Gastrocnemius medialis (tissue), 4 donors: ENCODE measurements around the gene SMYD3. TPM values are rescaled to one million over a fixed set of nuclear protein-coding genes. Genes with fewer than 3 reads are reported as not detected.

Source experiments
- ATAC-seq, 2 donors: fragments of 150-250 bp; one replicate each; pipeline ENCODE4 v1.9.1; 2016
- DNase-seq, 2 donors: peaks; one replicate each; pipeline ENCODE4 v3.0.0-alpha.2; 2019
- H3K27ac ChIP-seq, 4 donors: fragments of 200-600 bp; sonication (generic); 1 replicate in 1 of 4; 2 replicates in 3 of 4; pipeline ENCODE4 v1.5.1; 2016 to 2018; ENCODE audit warnings: mild to moderate bottlenecking in 2 of 4, moderate library complexity in 1 of 4
- H3K27me3 ChIP-seq, 3 donors: fragments of 200-600 bp; sonication (generic) in 2 of 3; 1 replicate in 1 of 3; 2 replicates in 2 of 3; pipeline versions ENCODE4 v1.5.1 to v1.6.0; 2016 to 2019; ENCODE audit warnings: mild to moderate bottlenecking in 1 of 3, moderate library complexity in 1 of 3
- H3K36me3 ChIP-seq, 2 donors: fragments of 200-600 bp; sonication (generic) in 1 of 2; one replicate each; pipeline ENCODE4 v1.5.1; 2017 to 2018
- H3K4me1 ChIP-seq, 2 donors: fragments of 200-600 bp; sonication (generic) in 1 of 2; one replicate each; pipeline ENCODE4 v1.5.1; 2016 to 2017; ENCODE audit warnings: mild to moderate bottlenecking in 2 of 2
- H3K4me3 ChIP-seq, 4 donors: fragments of 200-600 bp; sonication (generic) in 3 of 4; 1 replicate in 1 of 4; 2 replicates in 3 of 4; pipeline ENCODE4 v1.5.1; 2016 to 2019; ENCODE audit warnings: mild to moderate bottlenecking in 2 of 4
- H3K9me3 ChIP-seq, 3 donors: fragments of 200-600 bp; sonication (generic) in 2 of 3; 1 replicate in 1 of 3; 2 replicates in 2 of 3; pipeline ENCODE4 v1.5.1; 2016 to 2019
- POLR2A ChIP-seq, 2 donors: fragments of 450-650 bp; IDR thresholded peaks; one replicate each; pipeline ENCODE4 v1.6.1; 2017; ENCODE audit warnings: antibody characterized with exemption in 2 of 2, mild to moderate bottlenecking in 2 of 2, moderate library complexity in 2 of 2
- in situ Hi-C, 4 donors: fragments of 200-750 bp; cut with MboI; loops; one replicate each; pipeline versions ENCODE4 v1.15.0 to v1.8.0; 2017; ENCODE audit warnings: low sequenced_read_pairs in 4 of 4
- intact Hi-C: fragments of 100-400 bp; cut with DNase I; formaldehyde crosslinking; loops from one replicate; pipeline ENCODE4 v1.15.1; 2023; ENCODE audit warnings: low total_unique reads
- total RNA-seq, 4 donors: library from RNA; depleted of rRNA; stranded (reverse); fragments of >200 nt; gene quantifications; one replicate each; pipeline versions ENCODE4 v1.1.0 to v1.2.3, GENCODE V29; 2016
- TF ChIP-seq, protein P1 (sequence below), 5 experiments: fragments of 450-650 bp in 3 of 5; fragments of 200-600 bp in 2 of 5; sonication (generic) in 2 of 5; IDR thresholded peaks in 4 of 5; conservative IDR thresholded peaks in 1 of 5; 1 replicate in 4 of 5; 2 replicates in 1 of 5; pipeline ENCODE4 v1.5.1; 2016 to 2019; ENCODE audit warnings: antibody characterized with exemption in 5 of 5, mild to moderate bottlenecking in 3 of 5, moderate library complexity in 3 of 5

Gene SMYD3
- total RNA-seq, 4 donors from 2014 or later, result 4.4 to 10.3 (median 6.3) TPM

GRCh38 chr1:246306415-246307037, 200.6 kb downstream of the SMYD3 start:
- Histone ChIP-seq H3K9me3 (no peaks in the 10 kb centered on the region), H3K4me1 (no peaks in the 10 kb centered on the region), H3K36me3 (no peaks in the 10 kb centered on the region), H3K27me3 (no peaks in the 10 kb centered on the region), H3K27ac (no peak overlapping the region), H3K4me3 (no peak overlapping the region)
- DNase-seq (no peak), ATAC-seq (no peak)
- in situ Hi-C loops (no loop called here), intact Hi-C loops (no loop called here)
- TF ChIP-seq POLR2A (IDR thresholded peaks at IDR 0.05), result no peak
- TF ChIP-seq, protein P1, sequence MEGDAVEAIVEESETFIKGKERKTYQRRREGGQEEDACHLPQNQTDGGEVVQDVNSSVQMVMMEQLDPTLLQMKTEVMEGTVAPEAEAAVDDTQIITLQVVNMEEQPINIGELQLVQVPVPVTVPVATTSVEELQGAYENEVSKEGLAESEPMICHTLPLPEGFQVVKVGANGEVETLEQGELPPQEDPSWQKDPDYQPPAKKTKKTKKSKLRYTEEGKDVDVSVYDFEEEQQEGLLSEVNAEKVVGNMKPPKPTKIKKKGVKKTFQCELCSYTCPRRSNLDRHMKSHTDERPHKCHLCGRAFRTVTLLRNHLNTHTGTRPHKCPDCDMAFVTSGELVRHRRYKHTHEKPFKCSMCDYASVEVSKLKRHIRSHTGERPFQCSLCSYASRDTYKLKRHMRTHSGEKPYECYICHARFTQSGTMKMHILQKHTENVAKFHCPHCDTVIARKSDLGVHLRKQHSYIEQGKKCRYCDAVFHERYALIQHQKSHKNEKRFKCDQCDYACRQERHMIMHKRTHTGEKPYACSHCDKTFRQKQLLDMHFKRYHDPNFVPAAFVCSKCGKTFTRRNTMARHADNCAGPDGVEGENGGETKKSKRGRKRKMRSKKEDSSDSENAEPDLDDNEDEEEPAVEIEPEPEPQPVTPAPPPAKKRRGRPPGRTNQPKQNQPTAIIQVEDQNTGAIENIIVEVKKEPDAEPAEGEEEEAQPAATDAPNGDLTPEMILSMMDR (IDR thresholded peaks at IDR 0.05 in 4 of 5, conservative IDR thresholded peaks at IDR 0.05 in 1 of 5), result no peak

GRCh38 chr1:246304484-246305259, 202.4 kb downstream of the SMYD3 start:
- in situ Hi-C loops, result no loop called here

DNA sequence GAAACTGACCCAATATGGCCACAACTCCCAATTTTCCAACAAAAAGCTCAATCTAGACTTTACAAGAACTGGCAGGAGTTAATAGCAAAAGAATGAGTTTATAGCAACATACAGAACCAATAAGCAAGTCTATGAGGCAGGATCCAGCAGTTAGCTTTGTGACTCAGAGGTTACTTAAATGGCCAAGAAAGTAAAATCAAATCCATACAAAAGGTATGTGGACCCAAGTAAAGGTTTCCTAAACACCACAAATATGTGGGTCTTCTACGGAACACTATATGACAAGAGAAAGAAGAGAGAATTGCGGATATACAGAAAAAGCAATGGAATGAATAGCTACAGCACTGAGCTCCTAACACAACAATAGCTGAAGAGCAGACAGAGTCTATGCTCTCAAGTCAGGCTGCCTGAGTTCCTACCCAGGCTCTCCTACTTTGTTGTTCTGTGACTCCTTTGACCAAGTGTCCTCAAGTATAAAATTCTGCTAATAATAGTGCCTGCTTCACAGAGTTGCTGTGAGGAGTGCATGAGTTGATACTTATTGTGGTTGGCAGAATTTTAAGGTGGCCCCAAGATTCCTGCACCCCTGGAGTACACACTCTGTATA, 204.3 kb downstream of the SMYD3 start:
- no peak for ATAC-seq
- intact Hi-C loops (no loop called here), in situ Hi-C loops (no loop called here)
- no peak for DNase-seq
- Histone ChIP-seq H3K9me3 (no peaks in the 10 kb centered on the region), H3K27me3 (no peaks in the 10 kb centered on the region), H3K4me3 (no peak overlapping the region), H3K4me1 (no peaks in the 10 kb centered on the region), H3K36me3 (no peaks in the 10 kb centered on the region), H3K27ac (no peak overlapping the region)
- no peak for TF ChIP-seq POLR2A (IDR thresholded peaks at IDR 0.05)
- TF ChIP-seq, protein P1 (IDR thresholded peaks at IDR 0.05 in 4 of 5, conservative IDR thresholded peaks at IDR 0.05 in 1 of 5), result no peak

More at GRCh38 chr1:246304484-246305259, 202.4 kb downstream of the SMYD3 start:
- Histone ChIP-seq H3K4me3 (no peak overlapping the region), H3K27me3 (no peaks in the 10 kb centered on the region), H3K36me3 (no peaks in the 10 kb centered on the region), H3K9me3 (no peaks in the 10 kb centered on the region), H3K27ac (no peak overlapping the region), H3K4me1 (no peaks in the 10 kb centered on the region)
- no peak for ATAC-seq
- TF ChIP-seq POLR2A (IDR thresholded peaks at IDR 0.05), result no peak
- TF ChIP-seq, protein P1 (IDR thresholded peaks at IDR 0.05 in 4 of 5, conservative IDR thresholded peaks at IDR 0.05 in 1 of 5), result no peak
- intact Hi-C loops, result no loop called here
- DNase-seq, result no peak

DNA sequence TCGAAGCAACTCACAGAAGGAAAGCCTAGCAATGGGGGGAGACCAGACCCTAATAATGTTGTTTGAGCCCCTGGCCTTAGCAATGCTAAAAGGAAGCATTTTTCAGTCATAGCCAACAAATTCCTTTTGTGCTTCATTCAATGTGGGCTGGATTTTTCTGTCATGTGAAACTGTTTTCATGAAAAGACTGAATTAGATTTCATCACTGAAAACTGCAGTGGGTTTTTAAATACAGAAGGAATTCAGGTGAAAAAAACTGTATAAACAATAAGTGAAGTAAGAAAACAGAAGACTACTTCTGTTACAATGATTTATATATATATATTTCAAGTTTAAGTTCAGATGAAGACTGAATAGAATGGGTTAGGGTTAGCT, 204.8 kb downstream of the SMYD3 start:
- no peaks in the 10 kb centered on the region for H3K27me3 ChIP-seq
- no peak overlapping the region for H3K4me3 ChIP-seq
- H3K4me1 ChIP-seq, result no peaks in the 10 kb centered on the region
- intact Hi-C loops (no loop called here), in situ Hi-C loops (no loop called here)
- no peak for TF ChIP-seq POLR2A (IDR thresholded peaks at IDR 0.05)
- TF ChIP-seq, protein P1 (IDR thresholded peaks at IDR 0.05 in 4 of 5, conservative IDR thresholded peaks at IDR 0.05 in 1 of 5), result no peak
- no peak for ATAC-seq
- no peaks in the 10 kb centered on the region for H3K9me3 ChIP-seq
- DNase-seq, result no peak
- no peak overlapping the region for H3K27ac ChIP-seq
- no peaks in the 10 kb centered on the region for H3K36me3 ChIP-seq
